Activated naive CD8-positive, alpha-beta T cell treated with anti-CD3 and anti-CD28 coated beads, Interleukin-2, amount 10 ng/mL, durations not matched to agents 7 days and 5 days (primary cell): Measurements from ENCODE around the gene SAA2. TPM values are rescaled to one million over a fixed set of nuclear protein-coding genes. Genes with fewer than 3 reads are reported as not detected.
"Not testable (repeated sequence)": the region's sequence is repeated elsewhere in the genome, so short reads cannot be mapped to it uniquely, and the experiment has no call there.

Source experiments
- ATAC-seq: fragments of 150-1000 bp; cut with Tn5 transposase; one replicate; pipeline ENCODE4 v1.10.0; 2021; ENCODE audit warnings: low read depth, moderate library complexity
- POLR2A ChIA-PET: fragments of 350-600 bp; sonication (Branson Sonifier 250); formaldehyde crosslinking; loops from one replicate; lab custom pipeline; 2021; ENCODE audit warnings: antibody characterized with exemption; lab: Charles Lee
- DNase-seq: peaks from one replicate; pipeline ENCODE4 v3.0.0; 2021
- H3K27ac Mint-ChIP-seq: one replicate; pipeline ENCODE4 v1.8.0; 2022; ENCODE audit warnings: mild to moderate bottlenecking, mixed read lengths
- H3K27me3 Mint-ChIP-seq: one replicate; pipeline ENCODE4 v1.8.0; 2022; ENCODE audit warnings: mild to moderate bottlenecking, moderate library complexity, mixed read lengths
- H3K36me3 Mint-ChIP-seq: one replicate; pipeline ENCODE4 v1.8.0; 2021; ENCODE audit warnings: mild to moderate bottlenecking, mixed read lengths
- H3K4me1 Mint-ChIP-seq: one replicate; pipeline ENCODE4 v1.8.0; 2021; ENCODE audit warnings: mixed read lengths
- H3K4me3 Mint-ChIP-seq: one replicate; pipeline ENCODE4 v1.8.0; 2022; ENCODE audit warnings: mild to moderate bottlenecking, moderate library complexity, mixed read lengths
- H3K9me3 Mint-ChIP-seq: one replicate; pipeline ENCODE4 v1.8.0; 2021; ENCODE audit warnings: mixed read lengths
- total RNA-seq, 2 experiments: library from RNA; stranded (reverse); gene quantifications; one replicate each; pipeline ENCODE4 v1.2.3, GENCODE V29; 2021

Gene SAA2
- total RNA-seq, 2 experiments from 2014 or later = not detected

DNA sequence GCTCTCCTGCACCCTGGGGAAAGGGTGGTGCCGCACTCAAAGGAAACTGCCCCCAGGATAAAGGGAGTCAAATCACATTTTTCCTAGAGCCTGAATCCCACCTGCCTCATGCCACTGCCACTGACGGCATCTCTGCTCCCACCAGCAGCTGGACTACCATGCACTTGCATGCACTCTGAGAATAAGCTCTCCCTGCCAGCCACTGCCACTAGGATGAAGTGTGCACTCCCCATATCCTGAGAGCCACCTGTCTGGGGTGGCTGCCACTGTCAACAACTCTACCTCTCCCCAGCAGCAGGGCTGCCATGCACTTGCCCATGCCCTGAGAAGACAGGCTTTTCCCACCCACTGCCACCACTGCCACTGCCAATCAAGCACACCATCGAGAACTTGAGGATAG lies 44.2 kb downstream of the SAA2 start:
- peaks cover 54% of the 10 kb centered on the region for H3K27me3 Mint-ChIP-seq

DNA sequence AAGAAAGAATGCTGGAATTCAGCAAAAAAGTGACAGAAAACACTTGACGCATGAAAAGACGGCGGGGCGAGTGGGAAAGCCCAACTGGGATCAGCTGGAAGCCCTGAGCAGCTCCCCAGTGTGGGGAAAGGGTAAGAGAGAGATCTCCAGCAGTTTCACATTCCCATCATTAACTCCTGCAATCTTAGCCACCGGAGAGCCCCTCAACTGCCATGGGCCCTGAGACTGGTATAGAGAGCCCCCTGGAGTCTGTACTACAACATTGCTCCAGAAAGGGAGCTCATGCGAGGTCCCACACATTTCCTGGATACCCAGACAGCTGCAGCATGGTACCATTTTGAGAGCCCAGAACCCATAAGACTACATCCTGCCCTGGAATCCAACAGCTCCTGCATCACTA lies 44.7 kb downstream of the SAA2 start:
- Mint-ChIP-seq H3K27me3 (peaks cover 52% of the 10 kb centered on the region), H3K9me3 (no peaks in the 10 kb centered on the region), H3K4me3 (no peak overlapping the region), H3K4me1 (peaks cover 1% of the 10 kb centered on the region), H3K36me3 (no peaks in the 10 kb centered on the region), H3K27ac (no peak overlapping the region)
- DNase-seq (no peak), ATAC-seq (no peak)
- POLR2A ChIA-PET = no interaction called here

More for the DNA sequence above, 44.2 kb downstream of the SAA2 start:
- Mint-ChIP-seq H3K4me3 (no peak overlapping the region), H3K27ac (no peak overlapping the region), H3K36me3 (no peaks in the 10 kb centered on the region), H3K9me3 (no peaks in the 10 kb centered on the region), H3K4me1 (peaks cover 1% of the 10 kb centered on the region)
- POLR2A ChIA-PET = no interaction called here
- no peak for ATAC-seq
- no peak for DNase-seq

DNA sequence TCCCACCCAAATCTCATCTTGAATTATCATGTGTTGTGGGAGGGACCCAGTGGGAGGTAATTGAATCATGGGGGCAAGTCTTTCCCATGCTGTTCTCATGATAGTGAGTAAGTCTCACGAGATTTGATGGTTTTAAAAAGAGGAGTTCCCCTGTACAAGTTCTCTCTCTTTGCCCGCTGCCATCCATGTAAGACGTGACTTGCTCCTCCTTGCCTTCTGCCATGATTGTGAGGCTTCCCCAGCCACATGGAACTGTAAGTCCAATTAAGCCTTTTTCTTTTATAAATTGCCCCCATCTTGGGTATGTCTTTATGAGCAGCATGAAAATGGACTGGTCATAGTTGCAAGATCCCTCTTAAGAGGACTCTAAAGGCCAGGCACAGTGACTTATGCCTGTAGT lies 50.7 kb downstream of the SAA2 start:
- H3K9me3 Mint-ChIP-seq, DNase-seq, H3K4me3 Mint-ChIP-seq, H3K4me1 Mint-ChIP-seq, H3K36me3 Mint-ChIP-seq, POLR2A ChIA-PET, H3K27ac Mint-ChIP-seq, ATAC-seq: not testable (repeated sequence)
- peaks cover 25% of the 10 kb centered on the region for H3K27me3 Mint-ChIP-seq

DNA sequence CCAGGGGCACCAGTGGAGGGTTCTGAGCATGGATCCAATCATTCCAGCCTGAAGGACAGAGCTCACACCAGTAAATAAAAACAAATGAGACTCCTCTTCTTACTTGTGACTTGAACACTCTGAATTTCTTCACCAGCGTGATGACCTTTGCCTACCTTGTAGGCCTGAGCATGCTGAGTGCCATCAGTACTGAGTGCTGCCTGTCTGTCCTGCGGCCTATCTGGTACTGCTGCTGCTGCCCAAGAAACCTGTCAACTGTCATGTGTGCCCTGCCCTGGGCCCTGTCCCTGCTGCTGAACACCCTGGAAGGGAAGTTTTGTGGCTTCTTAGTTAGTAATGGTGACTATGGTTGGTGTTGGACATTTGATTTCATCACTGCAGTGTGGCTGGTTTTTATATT lies 51.9 kb downstream of the SAA2 start:
- Mint-ChIP-seq H3K4me1 (no peaks in the 10 kb centered on the region), H3K36me3 (no peaks in the 10 kb centered on the region), H3K27ac (no peak overlapping the region), H3K4me3 (no peak overlapping the region), H3K9me3 (no peaks in the 10 kb centered on the region), H3K27me3 (peaks cover 30% of the 10 kb centered on the region)
- DNase-seq (no peak), ATAC-seq (no peak)
- POLR2A ChIA-PET = no interaction called here

Other genes starting within 250 kb of the SAA2 start
- 10 to 100 TPM; 44.3 to 47.2 TPM for gene SERGEF, start 235.6 kb downstream of the SAA2 start, total RNA-seq
- under 1 TPM; 0.28 to 0.40 TPM for gene TPH1, start 202.4 kb downstream of the SAA2 start, total RNA-seq
- gene SAAL1, start 142.6 kb downstream of the SAA2 start, total RNA-seq = 10 to 100 TPM; 24.0 to 27.0 TPM
- not detected for gene MRGPRX3, start 116.1 kb downstream of the SAA2 start, total RNA-seq
- not detected for gene MRGPRX4, start 75.8 kb downstream of the SAA2 start, total RNA-seq
- not detected for gene SAA4, start 11.9 kb downstream of the SAA2 start, total RNA-seq
- not detected for gene SAA1, start 17.6 kb upstream of the SAA2 start, total RNA-seq
- gene HPS5, start 73.5 kb upstream of the SAA2 start, total RNA-seq = 10 to 100 TPM; 16.1 to 17.8 TPM
- gene GTF2H1, start 73.9 kb upstream of the SAA2 start, total RNA-seq = 10 to 100 TPM; 44.4 to 47.9 TPM
- 100 to 1,000 TPM; 824 to 837 TPM for gene LDHA, start 145.9 kb upstream of the SAA2 start, total RNA-seq
- not detected for gene LDHC, start 163.7 kb upstream of the SAA2 start, total RNA-seq
- not detected for gene LDHAL6A, start 207.2 kb upstream of the SAA2 start, total RNA-seq